Peyer's patch (tissue), 4 donors: ENCODE measurements around the gene TTLL8. TPM values are rescaled to one million over a fixed set of nuclear protein-coding genes. Genes with fewer than 3 reads are reported as not detected.

Experiments
- DNase-seq, 3 donors: peaks; one replicate each; pipeline ENCODE4 v3.0.0-alpha.2; 2017 to 2019
- H3K27ac ChIP-seq, 4 donors: fragments of 200-600 bp; sonication (generic); one replicate each; pipeline ENCODE4 v1.5.1; 2016 to 2019
- H3K27me3 ChIP-seq, 2 donors: fragments of 200-600 bp; sonication (generic); one replicate each; pipeline ENCODE4 v1.5.1; 2019
- H3K36me3 ChIP-seq, 3 donors: fragments of 200-600 bp; sonication (generic); one replicate each; pipeline ENCODE4 v1.5.1; 2016 to 2019
- H3K4me1 ChIP-seq, 4 donors: fragments of 200-600 bp; sonication (generic); one replicate each; pipeline ENCODE4 v1.5.1; 2016 to 2019
- H3K4me3 ChIP-seq, 4 donors: fragments of 200-600 bp; sonication (generic); 1 replicate in 3 of 4; 2 replicates in 1 of 4; pipeline ENCODE4 v1.5.1; 2016 to 2019; ENCODE audit warnings: mild to moderate bottlenecking in 1 of 4
- H3K9me3 ChIP-seq, 4 donors: fragments of 200-600 bp; sonication (generic); one replicate each; pipeline ENCODE4 v1.5.1; 2016 to 2019; ENCODE audit warnings: mild to moderate bottlenecking in 1 of 4
- CTCF ChIP-seq, 6 experiments: fragments of 450-650 bp in 4 of 6; fragments of 200-600 bp in 2 of 6; sonication (generic) in 1 of 6; IDR thresholded peaks; one replicate each; pipeline ENCODE4 v1.5.1; 2017 to 2019; ENCODE audit warnings: antibody characterized with exemption in 6 of 6, mild to moderate bottlenecking in 3 of 6, moderate library complexity in 1 of 6
- POLR2A ChIP-seq, 2 donors: fragments of 450-650 bp; IDR thresholded peaks; one replicate each; pipeline ENCODE4 v1.5.1; 2017; ENCODE audit warnings: antibody characterized with exemption in 2 of 2, mild to moderate bottlenecking in 2 of 2, moderate library complexity in 2 of 2
- total RNA-seq, 4 donors: library from RNA; depleted of rRNA; stranded (reverse); fragments of >200 nt; gene quantifications; one replicate each; pipeline ENCODE4 v1.1.0, GENCODE V29; 2016

The TTLL8 gene
- total RNA-seq: not detected

GRCh38 chr22:50058061-50058905 is at the start of gene TTLL8:
TSS of gene TTLL8 (minus strand) at chr22:50058298.
- Histone ChIP-seq H3K27me3 (peaks cover 0 to 8% of the 10 kb centered on the region in 2 donors), H3K4me3 (peak within 1 kb of the TSS in 3 of 4 donors; percentile 19 to 33 (median 20)), H3K4me1 (peaks cover 0 to 5% (median 2%) of the 10 kb centered on the region in 4 donors), H3K36me3 (no peaks in the 10 kb centered on the region), H3K27ac (no peak within 1 kb of the TSS), H3K9me3 (no peaks in the 10 kb centered on the region)
- no peak for DNase-seq
- TF ChIP-seq POLR2A (IDR thresholded peaks at IDR 0.05) (no peak), CTCF (IDR thresholded peaks at IDR 0.05) (no peak)

DNA sequence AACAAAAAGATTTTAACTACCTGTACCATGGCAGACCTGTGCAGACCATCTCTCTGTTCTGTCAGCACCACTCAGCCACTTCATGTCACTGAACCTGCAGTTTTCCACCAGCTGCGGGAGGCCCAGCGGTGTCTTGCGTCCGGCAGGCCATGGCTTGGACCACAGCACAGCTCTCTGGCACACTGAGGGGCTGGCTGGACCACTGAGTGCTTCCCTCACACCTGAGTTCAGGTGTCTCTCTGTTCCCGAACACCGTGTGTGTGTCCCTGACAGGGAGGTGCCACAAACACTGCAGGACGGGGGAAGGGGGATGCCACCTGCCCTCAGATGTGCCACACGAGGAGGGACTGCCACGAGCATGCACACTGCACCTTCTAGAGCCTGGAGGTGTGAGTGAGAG is 49.4 kb upstream of the TTLL8 start:
- H3K27ac ChIP-seq: no peak overlapping the region
- TF ChIP-seq POLR2A (IDR thresholded peaks at IDR 0.05) (no peak), CTCF (IDR thresholded peaks at IDR 0.05) (no peak)
- no peaks in the 10 kb centered on the region for H3K9me3 ChIP-seq
- no peaks in the 10 kb centered on the region for H3K4me1 ChIP-seq
- no peaks in the 10 kb centered on the region for H3K36me3 ChIP-seq
- no peak overlapping the region for H3K4me3 ChIP-seq
- H3K27me3 ChIP-seq: no peaks in the 10 kb centered on the region
- no peak for DNase-seq

DNA sequence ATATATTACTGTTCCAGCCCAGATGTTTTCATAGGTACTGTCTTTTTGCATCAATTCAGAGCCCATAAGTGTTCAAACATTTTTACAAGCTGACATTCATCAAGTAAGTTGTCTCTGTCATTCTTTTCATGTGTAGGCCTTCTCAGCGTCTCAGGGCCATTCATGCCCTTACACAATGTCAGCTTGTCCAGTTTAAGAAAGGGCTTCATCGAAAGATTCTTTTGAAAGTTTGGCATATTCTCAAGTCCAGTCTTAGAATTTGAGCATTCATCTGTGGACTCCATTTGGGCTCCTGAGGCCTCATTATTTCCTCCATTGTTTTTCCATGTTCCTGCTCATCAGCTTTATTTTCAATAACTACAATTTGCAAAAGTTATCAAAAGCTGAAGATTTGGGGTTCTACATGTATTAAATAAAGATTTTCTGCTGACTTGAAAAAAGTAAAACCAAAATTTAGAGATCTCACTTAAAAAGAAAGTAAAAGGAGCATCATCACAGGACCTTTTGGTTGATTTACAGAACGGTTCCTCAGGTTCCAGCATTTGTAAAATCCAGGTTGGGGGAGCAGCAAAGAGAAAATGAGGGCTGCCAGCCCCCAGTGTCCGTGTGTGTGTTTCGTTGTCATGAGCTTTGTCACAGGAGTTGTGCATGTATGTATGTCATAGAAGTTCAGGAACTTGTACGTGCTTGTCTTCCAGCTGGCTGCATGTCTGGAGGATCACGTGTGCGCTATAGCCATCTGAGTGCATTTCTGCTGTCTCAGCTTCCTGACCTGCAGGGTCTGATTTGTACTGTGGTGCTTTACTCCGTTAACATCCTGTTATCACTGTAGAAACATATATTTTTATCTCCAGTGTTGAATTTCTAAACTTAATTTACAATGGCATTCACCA is 47.4 kb upstream of the TTLL8 start:
- no peaks in the 10 kb centered on the region for H3K9me3 ChIP-seq
- no peak for TF ChIP-seq CTCF (IDR thresholded peaks at IDR 0.05)
- no peak for TF ChIP-seq POLR2A (IDR thresholded peaks at IDR 0.05)
- no peaks in the 10 kb centered on the region for H3K4me1 ChIP-seq
- no peak overlapping the region for H3K27ac ChIP-seq
- H3K36me3 ChIP-seq: no peaks in the 10 kb centered on the region
- no peaks in the 10 kb centered on the region for H3K27me3 ChIP-seq
- peak in 1 of 3 donors; percentile 56 for DNase-seq
- no peak overlapping the region for H3K4me3 ChIP-seq

- no peak for TF ChIP-seq CTCF (IDR thresholded peaks at IDR 0.05)
- TF ChIP-seq POLR2A (IDR thresholded peaks at IDR 0.05): no peak
- H3K4me1 ChIP-seq: no peaks in the 10 kb centered on the region
- no peak for DNase-seq
- H3K9me3 ChIP-seq: no peaks in the 10 kb centered on the region
- H3K27me3 ChIP-seq: no peaks in the 10 kb centered on the region
- no peaks in the 10 kb centered on the region for H3K36me3 ChIP-seq
- H3K4me3 ChIP-seq: no peak overlapping the region
- no peak overlapping the region for H3K27ac ChIP-seq
These were observed 46.0 kb upstream of the TTLL8 start for GRCh38 chr22:50104141-50104544.

GRCh38 chr22:50102946-50103345 is 44.8 kb upstream of the TTLL8 start:
- Histone ChIP-seq H3K27me3 (no peaks in the 10 kb centered on the region), H3K36me3 (no peaks in the 10 kb centered on the region), H3K9me3 (no peaks in the 10 kb centered on the region), H3K4me3 (no peak overlapping the region), H3K27ac (no peak overlapping the region), H3K4me1 (no peaks in the 10 kb centered on the region)
- peak in 1 of 3 donors; percentile 26 for DNase-seq
- TF ChIP-seq CTCF (IDR thresholded peaks at IDR 0.05): no peak
- no peak for TF ChIP-seq POLR2A (IDR thresholded peaks at IDR 0.05)
